ENCODE results near the gene FAM118A.
"Not testable (repeated sequence)": the region's sequence is repeated elsewhere in the genome, so short reads cannot be mapped to it uniquely, and the experiment has no call there.

Gene FAM118A

DNA sequence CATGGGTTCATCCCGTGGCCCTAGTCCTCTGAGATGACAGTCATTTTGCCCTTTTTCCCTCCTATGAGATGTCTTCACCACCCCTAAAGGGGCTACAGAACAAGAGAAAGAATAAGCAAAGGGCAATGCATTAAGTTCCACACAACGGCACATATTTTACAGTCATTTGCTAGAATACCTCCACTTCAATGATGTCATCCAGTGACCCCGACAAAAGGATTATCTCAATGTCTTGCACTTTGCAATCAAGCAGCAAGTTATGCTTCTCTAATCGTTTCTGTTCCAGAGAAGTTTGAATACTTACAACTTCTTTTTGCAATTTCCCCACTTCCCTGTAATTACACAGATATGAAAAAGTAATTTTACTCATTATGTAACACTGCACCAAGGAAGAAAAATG is 49.9 kb downstream of the FAM118A start:
- TF ChIP-seq, protein P1, sequence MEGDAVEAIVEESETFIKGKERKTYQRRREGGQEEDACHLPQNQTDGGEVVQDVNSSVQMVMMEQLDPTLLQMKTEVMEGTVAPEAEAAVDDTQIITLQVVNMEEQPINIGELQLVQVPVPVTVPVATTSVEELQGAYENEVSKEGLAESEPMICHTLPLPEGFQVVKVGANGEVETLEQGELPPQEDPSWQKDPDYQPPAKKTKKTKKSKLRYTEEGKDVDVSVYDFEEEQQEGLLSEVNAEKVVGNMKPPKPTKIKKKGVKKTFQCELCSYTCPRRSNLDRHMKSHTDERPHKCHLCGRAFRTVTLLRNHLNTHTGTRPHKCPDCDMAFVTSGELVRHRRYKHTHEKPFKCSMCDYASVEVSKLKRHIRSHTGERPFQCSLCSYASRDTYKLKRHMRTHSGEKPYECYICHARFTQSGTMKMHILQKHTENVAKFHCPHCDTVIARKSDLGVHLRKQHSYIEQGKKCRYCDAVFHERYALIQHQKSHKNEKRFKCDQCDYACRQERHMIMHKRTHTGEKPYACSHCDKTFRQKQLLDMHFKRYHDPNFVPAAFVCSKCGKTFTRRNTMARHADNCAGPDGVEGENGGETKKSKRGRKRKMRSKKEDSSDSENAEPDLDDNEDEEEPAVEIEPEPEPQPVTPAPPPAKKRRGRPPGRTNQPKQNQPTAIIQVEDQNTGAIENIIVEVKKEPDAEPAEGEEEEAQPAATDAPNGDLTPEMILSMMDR (IDR thresholded peaks at IDR 0.05; ENCODE audit: low read depth, low read length): no peak
- no peak for DNase-seq (ENCODE audit: extremely low read depth, low read depth)

DNA sequence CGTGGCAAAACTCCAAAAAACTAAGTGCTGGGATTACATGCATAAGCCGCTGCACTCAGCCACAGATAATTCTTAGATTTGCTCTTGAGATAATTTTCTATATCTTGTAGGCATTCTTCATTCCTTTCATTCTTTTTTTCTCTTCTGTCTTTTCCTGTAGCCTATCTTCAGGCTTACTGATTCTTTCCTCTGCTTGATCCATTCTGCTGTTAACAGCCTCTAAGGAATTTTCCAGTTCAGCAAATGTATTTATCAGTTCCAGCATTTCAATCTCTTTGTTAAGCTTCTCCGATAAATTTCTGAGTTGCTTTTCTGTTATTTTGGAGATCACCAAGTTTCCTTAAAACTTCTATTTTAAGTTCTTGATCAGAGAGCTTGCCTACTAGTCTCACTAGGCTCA is 57.0 kb downstream of the FAM118A start:
- no peak for DNase-seq (ENCODE audit: extremely low read depth, low read depth)
- TF ChIP-seq, protein P1 (IDR thresholded peaks at IDR 0.05; ENCODE audit: low read depth, low read length): no peak

DNA sequence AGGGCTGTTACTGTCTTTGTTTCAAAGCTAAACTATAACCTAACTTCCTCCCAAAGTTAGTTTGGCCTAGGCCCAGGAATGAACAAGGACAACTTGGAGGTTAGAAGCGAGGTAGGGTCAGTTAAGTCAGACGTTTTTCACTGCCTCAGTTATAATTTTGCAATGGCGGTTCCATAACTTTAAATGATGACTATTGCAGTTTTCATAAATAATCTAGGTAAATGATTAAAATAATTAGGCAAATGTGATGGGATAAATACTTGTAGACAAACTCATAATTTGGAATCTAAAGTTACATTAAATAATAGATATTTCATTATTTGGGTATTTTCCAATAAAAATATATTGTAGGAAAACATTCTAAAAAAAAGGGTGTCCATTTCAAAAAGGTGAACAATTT is 63.9 kb downstream of the FAM118A start:
- DNase-seq (ENCODE audit: extremely low read depth, low read depth): not testable (repeated sequence)

- no peak for DNase-seq (ENCODE audit: extremely low read depth, low read depth)
- TF ChIP-seq, protein P1 (IDR thresholded peaks at IDR 0.05; ENCODE audit: low read depth, low read length): no peak
These were observed 66.3 kb downstream of the FAM118A start for GRCh38 chr22:45376009-45376408.

DNA sequence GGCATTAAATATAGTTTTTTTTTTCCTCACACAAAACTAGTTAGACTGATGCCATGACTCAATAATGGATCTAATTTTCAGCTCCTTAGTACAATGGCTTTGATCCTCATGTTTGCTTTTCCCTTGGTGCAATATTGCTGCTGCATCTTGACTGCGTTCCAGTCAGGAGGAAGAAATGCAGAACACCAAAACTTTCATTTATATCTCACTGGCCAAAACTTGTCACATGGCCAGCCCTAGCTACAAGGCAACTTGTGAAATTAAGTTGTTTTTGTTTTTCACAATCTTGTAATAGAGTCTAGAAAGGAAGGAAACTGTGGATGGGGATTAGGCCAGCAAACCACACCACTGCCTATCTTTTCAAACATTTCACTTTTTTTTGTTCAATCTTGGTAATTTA is 67.0 kb downstream of the FAM118A start:
- no peak for DNase-seq (ENCODE audit: extremely low read depth, low read depth)
- TF ChIP-seq, protein P1 (IDR thresholded peaks at IDR 0.05; ENCODE audit: low read depth, low read length): no peak

- TF ChIP-seq, protein P1 (IDR thresholded peaks at IDR 0.05; ENCODE audit: low read depth, low read length): no peak
- no peak for DNase-seq (ENCODE audit: extremely low read depth, low read depth)
These were observed 71.6 kb downstream of the FAM118A start for GRCh38 chr22:45381348-45381747.

- TF ChIP-seq, protein P1 (IDR thresholded peaks at IDR 0.05; ENCODE audit: low read depth, low read length): no peak
- DNase-seq (ENCODE audit: extremely low read depth, low read depth): no peak
These were observed 79.8 kb downstream of the FAM118A start for GRCh38 chr22:45389546-45389945.
